ENCODE measurements around the gene ZDHHC8.

The ZDHHC8 gene

DNA sequence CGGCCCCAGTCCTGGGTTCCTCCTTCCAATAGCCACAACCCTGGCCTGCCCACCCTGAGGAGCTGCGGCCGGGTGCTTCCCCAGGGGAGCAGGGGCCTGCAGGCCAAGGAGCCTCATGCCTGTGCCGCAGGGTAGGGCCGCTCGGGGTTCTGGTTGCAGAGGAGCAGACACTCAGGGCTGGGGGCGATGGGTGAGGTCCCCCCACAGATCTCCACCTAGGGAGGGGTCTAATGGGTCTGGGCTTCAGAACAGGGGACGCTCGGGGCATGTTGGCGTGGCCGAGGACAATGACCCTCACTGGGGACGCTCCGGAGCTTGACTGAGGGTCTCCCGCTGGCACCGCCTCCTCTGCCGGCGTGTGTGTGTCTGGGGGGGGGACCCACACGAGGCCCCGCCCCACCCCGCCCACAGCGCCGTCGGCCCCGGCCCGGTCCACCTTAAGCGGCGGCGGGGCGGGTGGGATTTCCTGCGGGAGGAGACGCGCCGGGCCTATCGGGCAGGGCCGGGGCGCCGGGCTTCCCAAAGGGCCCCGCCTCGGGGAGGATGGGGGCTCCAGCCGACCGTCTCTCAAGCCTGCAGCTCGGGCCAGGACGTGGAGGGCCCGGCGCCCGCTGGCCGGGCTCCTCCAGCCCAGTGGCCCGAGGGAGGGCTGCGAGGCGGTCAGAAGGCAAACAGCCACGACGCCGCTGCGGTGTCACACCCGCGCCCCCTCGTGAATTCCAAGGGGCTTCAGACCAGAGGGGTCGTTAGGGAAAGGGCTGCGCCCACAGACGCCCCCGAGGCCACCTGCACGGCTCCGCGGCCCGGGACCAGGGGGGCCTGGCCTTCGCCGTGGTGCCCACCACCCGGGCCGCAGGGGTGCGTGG is 640 bp upstream of the ZDHHC8 start:
- DNase-seq, result peak; percentile 84

GRCh38 chr22:20131859-20132685 is 468 bp downstream of the ZDHHC8 start:
- DNase-seq, result no peak

GRCh38 chr22:20132686-20133246 is 1.2 kb downstream of the ZDHHC8 start:
- no peak for DNase-seq

- DNase-seq, result no peak
These were observed 2.4 kb downstream of the ZDHHC8 start for GRCh38 chr22:20133930-20134549.

- no peak for DNase-seq
These were observed 3.7 kb downstream of the ZDHHC8 start for GRCh38 chr22:20135265-20135664.

GRCh38 chr22:20135806-20136602 is 4.4 kb downstream of the ZDHHC8 start:
- DNase-seq, result no peak

DNA sequence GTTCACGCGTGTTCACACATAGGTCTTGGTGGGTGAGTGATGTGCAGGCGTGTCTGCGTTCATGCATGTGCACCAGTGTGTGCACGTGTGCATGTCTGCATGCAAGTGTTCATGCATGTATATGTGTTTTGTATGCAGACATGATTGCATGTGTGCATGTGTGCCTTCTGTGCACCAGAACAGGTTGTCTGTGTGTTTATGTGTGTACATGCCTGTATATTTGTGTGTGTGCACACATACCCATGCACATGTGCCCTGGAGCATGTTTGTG is 4.9 kb downstream of the ZDHHC8 start:
- DNase-seq, result no peak

GRCh38 chr22:20137113-20137512 is 5.5 kb downstream of the ZDHHC8 start:
- no peak for DNase-seq

GRCh38 chr22:20137671-20138416 is 6.2 kb downstream of the ZDHHC8 start:
- DNase-seq, result no peak

DNA sequence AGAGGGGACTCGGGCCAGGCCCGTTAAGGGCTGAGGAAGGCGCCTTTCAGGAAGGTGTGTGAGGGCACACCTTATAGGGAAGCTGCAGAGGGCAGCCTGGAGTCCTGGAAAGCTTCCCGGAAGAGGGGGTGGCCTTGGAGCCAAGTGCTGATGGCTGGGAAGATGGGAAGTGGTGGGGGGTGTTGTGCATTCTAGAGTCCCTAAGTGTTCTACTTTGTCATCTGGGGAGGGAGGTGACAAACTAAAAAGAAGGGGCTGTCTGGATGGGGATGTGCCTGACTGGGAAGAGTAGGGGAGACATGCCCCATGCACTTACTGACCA is 6.8 kb downstream of the ZDHHC8 start:
- DNase-seq, result no peak

DNA sequence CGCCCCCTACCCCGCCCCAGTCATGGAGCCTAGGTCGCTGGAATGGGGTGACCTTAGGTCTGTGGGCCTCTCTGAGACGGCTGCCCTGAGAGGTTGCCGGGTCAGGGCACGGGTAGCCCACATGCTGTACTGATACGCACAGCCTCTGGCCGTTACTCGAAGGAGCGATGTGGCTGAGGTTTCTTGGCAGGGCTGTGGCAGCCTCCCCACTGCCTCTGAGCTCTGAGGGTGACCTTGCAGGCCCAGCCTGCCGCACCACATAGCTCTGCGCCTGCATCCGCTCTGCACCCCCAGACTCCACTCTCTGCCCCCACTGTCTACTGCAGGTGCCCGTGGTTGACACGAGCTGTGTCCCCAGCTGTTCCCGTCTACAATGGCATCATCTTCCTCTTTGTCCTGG is 7.3 kb downstream of the ZDHHC8 start:
- no peak for DNase-seq

DNA sequence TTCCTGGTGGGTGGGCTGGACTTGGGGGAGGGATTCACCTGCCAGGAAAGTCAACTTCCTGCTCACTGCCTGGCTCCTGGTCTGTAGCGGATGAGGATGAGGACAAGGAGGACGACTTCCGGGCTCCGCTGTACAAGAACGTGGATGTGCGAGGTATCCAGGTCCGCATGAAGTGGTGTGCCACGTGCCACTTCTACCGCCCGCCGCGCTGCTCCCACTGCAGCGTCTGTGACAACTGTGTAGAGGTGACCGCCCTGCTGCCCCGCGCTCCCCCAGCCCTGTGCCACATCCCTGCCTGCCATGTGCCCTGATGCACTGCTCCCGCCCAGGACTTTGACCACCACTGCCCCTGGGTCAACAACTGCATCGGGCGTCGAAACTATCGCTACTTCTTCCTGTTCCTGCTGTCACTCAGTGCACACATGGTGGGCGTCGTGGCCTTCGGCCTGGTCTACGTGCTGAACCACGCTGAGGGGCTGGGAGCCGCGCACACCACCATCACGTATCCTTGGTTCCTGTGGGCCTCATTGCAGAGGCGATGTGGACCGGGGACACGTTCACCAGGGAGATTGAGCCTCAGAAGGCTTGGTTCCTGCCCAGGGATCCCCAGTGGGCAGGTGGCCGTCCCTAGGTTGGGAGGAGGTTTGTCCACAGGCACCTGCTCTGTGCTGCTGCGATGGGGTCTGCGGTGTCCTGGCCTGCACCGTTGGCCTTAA is 7.9 kb downstream of the ZDHHC8 start:
- no peak for DNase-seq

DNA sequence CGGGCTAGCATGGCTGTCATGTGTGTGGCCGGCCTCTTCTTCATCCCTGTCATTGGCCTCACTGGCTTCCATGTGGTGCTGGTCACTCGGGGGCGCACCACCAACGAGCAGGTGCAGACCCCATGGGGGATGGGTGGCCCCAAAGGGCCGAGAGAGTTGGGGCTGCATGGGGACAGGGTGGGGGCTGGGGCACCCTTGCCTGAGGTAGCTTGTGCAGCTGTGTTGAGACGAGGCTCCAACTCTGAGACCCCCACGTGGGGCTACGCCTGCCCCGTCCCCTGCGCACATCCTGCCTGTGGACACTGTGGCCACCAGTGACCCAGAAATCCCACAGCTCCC is 8.5 kb downstream of the ZDHHC8 start:
- DNase-seq, result no peak

DNA sequence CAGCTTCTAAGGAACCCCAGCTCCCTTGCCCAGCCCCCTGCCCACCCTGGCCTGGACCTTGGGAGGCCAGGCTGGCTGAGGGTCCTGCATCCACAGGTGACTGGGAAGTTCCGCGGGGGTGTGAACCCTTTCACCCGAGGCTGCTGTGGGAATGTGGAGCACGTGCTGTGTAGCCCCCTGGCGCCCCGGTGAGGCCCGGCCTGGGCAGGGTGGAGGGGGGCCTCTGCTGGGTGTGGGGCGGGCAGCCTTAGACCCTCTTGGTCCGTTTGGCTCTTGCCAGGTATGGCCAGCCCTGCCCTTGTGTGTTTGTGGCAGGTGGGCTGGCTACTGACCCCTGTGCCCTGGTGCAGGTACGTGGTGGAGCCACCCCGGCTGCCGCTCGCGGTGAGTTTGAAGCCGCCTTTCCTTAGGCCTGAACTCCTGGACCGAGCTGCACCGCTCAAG is 8.9 kb downstream of the ZDHHC8 start:
- no peak for DNase-seq

GRCh38 chr22:20141186-20142077 is 9.8 kb downstream of the ZDHHC8 start:
- no peak for DNase-seq

GRCh38 chr22:20142711-20143621 is 11.4 kb downstream of the ZDHHC8 start:
- DNase-seq, result no peak

GRCh38 chr22:20143883-20144665 is 12.5 kb downstream of the ZDHHC8 start:
- no peak for DNase-seq

DNA sequence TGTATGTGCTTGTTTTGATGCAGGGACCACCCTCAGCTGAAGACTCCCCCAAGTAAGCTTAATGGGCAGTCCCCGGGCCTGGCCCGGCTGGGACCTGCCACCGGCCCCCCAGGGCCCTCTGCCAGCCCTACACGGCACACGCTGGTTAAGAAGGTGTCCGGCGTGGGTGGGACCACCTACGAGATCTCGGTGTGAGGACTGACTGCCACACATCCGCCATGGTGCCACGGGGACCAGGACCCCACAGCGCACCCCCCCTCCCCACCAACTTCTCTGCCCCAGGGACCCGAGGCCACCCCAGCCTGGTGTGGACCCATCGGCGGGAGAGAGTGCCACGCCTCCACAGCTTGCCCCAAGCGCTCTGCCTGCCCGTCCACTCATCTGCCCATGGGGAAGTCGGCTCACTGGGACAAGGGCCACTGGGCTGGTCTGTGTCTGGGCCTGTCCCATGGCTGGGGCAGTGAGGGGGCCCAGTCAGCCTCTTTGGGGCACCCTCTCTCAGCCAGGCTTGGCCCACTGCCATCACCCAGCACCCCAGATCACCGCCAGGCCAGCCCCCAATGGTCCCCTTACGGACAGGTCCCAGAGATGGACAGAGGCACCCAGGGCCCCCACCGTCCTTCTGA is 13.7 kb downstream of the ZDHHC8 start:
- no peak for DNase-seq

Measured in activated CD8-positive, alpha-beta memory T cell treated with anti-CD3 and anti-CD28 coated beads, Interleukin-2, amount 50 U/mL, for 4 hours (primary cell).